GM12875 (cell line): Measurements from ENCODE around the gene YJU2.

ENCODE experiments used
- H3K4me3 ChIP-seq: one replicate; pipeline ENCODE4 v1.5.1; 2011; ENCODE audit warnings: low read depth, low read length, control low read depth
- CTCF ChIP-seq: IDR thresholded peaks from 2 replicates; pipeline ENCODE4 v1.5.1; 2011; ENCODE audit warnings: low read depth, mild to moderate bottlenecking, control low read depth, inconsistent platforms, low read length, moderate library complexity, borderline replicate concordance; ENCODE audit not compliant: insufficient read depth

YJU2 gene

GRCh38 chr19:4260613-4261191 is 13.8 kb downstream of the YJU2 start:
- H3K4me3 ChIP-seq: no peak overlapping the region
- no peak for TF ChIP-seq CTCF

- no peak for TF ChIP-seq CTCF
- no peak overlapping the region for H3K4me3 ChIP-seq
These were observed 17.9 kb downstream of the YJU2 start for GRCh38 chr19:4264812-4265211.

- no peak overlapping the region for H3K4me3 ChIP-seq
- TF ChIP-seq CTCF: no peak
These were observed 19.5 kb downstream of the YJU2 start for GRCh38 chr19:4266253-4267000.

- peak; percentile 80 for TF ChIP-seq CTCF
- H3K4me3 ChIP-seq: no peak overlapping the region
These were observed 20.4 kb downstream of the YJU2 start for GRCh38 chr19:4267101-4267900.

- TF ChIP-seq CTCF: no peak
These were observed 21.3 kb downstream of the YJU2 start for GRCh38 chr19:4267901-4268815.

GRCh38 chr19:4268816-4269430 is 22.0 kb downstream of the YJU2 start:
- no peak for TF ChIP-seq CTCF
- no peak overlapping the region for H3K4me3 ChIP-seq

More at GRCh38 chr19:4267901-4268815, 21.3 kb downstream of the YJU2 start:
- no peak overlapping the region for H3K4me3 ChIP-seq
